ENCODE data around the gene NLRP6.

DNA sequence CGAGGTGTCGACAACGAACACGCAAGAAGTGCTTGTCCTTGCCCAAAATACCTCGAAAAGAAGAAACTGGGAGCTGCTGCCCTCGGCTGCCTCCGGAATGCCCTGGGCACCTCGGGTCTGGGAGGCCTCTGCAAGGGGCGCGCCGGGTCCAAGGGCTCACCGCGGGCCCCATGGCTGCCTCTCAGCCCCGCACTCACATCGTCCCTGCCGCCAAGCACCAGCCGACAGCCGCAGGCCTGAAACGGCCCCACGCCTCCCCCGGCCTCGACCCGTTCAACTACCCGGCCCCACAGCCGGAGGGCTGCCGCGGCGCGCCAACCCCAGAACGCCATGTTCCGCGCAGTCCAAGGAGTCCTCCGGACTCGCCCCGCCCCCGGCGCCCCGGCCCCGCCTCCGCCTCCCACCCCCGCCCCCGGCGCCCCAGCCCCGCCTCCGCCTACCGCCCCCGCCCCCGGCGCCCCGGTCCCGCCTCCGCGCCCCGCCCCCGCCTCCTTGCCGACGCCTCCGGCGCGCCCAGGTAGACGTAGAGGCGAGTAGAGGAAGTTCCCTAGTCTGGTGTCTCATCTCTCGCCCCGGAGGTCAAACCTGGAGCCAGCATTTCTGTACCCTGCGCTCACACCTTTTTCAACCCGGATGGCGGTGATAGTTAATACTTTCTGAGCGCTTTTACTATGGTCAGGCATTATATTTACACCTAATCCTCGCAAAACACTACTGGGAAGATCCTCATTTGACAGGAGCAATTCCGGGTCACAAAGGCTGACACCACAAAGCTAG lies 42.0 kb upstream of the NLRP6 start, which contains the start of gene SIRT3:
- TF ChIP-seq, protein P1, sequence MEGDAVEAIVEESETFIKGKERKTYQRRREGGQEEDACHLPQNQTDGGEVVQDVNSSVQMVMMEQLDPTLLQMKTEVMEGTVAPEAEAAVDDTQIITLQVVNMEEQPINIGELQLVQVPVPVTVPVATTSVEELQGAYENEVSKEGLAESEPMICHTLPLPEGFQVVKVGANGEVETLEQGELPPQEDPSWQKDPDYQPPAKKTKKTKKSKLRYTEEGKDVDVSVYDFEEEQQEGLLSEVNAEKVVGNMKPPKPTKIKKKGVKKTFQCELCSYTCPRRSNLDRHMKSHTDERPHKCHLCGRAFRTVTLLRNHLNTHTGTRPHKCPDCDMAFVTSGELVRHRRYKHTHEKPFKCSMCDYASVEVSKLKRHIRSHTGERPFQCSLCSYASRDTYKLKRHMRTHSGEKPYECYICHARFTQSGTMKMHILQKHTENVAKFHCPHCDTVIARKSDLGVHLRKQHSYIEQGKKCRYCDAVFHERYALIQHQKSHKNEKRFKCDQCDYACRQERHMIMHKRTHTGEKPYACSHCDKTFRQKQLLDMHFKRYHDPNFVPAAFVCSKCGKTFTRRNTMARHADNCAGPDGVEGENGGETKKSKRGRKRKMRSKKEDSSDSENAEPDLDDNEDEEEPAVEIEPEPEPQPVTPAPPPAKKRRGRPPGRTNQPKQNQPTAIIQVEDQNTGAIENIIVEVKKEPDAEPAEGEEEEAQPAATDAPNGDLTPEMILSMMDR (IDR thresholded peaks at IDR 0.05; ENCODE audit: low read depth, low read length, poor library complexity, severe bottlenecking) = no peak
- TF ChIP-seq EZH2phosphoT487 (IDR thresholded peaks at IDR 0.05; ENCODE audit: borderline replicate concordance, low read length) = no peak
